NCI-H128 (cell line): Measurements from ENCODE around the gene GALP.
"Not testable (repeated sequence)": the region's sequence is repeated elsewhere in the genome, so short reads cannot be mapped to it uniquely, and the experiment has no call there.

Source experiments
- DNase-seq: peaks from one replicate; lab custom pipeline; 2025; ENCODE audit not compliant: unreplicated experiment; lab: John Stamatoyannopoulos, UW

Gene GALP

DNA sequence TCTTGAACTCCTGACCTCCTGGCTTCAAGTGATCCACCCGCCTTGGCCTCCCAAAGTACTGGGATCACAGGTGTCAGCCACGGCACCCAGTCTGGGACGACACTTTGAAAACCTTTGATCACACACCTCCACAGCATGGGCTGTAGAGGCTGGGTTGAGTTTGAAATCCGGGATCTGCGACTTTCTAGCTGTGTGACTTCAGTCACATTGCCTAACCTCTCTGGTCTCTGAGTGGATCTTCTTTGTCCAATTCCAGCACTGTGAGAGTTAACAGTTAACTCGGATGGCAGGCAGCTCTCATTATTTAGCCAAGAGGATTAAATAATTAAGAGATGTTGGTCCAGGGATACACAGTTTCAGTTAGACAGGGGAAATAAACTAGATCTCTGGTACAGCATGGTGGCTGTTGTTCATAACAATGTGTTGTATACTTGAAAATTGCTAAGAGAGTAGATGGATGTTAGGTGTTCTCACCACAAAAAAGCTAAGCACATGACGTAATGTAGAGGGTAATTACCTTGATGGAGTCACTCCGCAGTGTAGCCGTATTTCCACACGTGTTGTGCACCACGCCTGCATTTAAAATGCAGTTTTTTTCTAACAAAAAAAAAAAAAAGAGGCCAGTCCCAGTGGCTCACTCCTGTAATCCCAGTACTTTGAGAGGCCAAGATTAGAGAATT, 1.9 kb downstream of the GALP start:
- DNase-seq: no peak

DNA sequence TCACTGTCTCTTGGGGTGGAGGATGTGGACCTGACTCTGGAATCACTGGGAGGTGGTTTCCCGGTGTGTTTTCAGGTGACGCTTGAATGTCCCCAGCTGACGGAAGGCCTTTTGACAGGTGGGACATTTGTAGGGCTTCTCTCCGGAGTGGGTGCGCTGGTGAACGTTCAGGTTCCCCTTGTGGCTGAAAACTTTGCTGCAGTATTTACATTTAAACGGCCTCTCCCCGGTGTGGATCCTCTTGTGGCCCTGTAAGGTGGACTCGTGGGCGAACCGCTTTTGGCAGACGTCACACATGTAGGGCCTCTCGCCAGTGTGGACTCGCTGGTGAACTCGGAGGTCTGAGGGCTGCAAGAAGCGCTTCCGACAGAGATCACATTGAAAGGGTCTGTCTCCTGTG, 14.0 kb downstream of the GALP start:
- DNase-seq: no peak

DNA sequence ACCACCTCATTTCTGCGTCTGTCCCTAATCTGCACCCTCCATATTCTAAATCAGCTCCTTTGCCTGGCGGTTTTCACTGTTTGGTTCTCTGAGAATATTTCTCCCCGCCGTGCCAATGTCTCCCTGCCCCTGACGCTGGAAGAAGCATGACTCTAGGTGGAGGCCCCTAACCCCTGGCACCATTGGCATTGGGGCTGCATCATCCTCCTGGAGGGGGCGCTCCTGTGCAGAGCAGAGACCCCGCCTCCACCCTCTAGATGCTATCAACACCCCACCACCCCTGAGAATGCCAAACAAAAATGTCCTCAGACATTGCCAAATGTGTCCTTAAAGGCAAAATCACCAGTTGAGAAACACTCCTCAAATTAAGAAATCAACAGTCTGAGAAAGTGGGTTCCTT, 15.3 kb downstream of the GALP start:
- no peak for DNase-seq

DNA sequence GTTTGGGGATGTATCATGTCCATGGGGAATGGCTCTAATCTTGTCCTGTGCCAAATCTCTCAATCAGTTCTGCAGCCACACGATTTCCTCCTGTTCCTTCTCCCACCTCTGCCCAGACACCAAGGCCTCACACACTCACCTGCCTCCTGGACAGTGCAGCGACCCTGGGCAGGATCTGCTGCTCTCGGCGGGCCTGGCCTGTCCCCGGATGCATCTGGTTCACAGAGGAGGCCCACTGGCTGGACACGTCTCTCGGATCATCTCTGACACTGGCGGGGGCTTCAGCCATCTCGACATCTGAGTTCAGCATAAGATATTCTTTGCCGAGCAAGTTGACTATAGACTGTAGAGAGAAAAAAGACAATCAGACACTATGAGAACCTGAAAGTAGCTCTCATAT, 15.9 kb downstream of the GALP start:
- DNase-seq: no peak

DNA sequence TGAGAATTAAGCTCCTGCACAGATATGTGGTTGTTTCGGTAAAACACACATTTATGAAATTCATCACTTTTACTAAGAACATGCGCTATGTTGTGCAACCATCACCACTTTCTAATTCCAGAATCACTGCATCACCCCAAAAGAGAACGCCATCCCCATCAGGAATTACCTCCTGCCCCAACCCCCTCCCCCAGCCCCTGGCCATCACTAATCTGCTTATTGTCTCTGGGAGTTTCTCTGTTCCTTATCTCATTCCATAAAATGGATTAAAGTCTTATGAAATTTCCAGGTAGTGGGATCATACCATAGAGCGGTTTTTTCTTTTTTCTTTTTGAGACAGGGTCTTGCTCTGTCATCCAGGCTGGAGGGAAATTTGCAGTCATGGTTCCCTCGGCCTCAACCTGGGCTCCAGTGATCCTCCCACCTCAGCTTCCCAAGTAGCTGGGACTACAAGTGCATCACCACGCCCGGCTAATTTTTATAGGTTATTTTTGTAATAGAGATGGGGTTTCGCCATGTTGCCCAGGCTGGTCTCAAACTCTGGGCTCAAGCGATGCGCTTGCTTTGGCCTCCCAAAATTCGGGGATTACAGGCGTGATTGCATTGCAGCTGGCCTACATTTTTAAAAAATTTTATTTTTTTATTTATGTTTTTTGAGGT, 18.3 kb downstream of the GALP start:
- no peak for DNase-seq

DNA sequence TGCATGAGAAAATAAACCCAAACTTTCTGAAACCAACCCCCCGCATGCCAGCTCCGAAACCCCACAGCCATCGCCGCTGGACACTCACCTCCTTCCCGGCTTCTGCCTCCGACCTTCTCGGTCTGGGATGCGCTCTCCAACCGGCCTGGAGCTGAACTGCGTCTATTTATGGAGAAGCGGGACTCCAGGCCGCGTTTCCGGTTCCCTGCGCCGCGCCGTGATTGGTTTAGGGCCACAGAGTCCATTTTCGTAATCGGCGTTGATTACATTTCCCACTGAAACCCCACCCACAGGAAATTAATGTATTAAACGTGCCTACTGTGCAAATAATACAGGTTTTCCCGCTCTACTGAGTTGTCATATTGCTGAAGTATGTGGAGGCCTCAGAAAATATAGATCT, 21.8 kb downstream of the GALP start, which contains the start of gene ZSCAN5B:
Gene ZSCAN5B, minus strand, starts transcription at position 138 of the 400 bp plus-strand sequence. CDS start 4,731 bp downstream, outside the sequence.
- not testable (repeated sequence) for DNase-seq

DNA sequence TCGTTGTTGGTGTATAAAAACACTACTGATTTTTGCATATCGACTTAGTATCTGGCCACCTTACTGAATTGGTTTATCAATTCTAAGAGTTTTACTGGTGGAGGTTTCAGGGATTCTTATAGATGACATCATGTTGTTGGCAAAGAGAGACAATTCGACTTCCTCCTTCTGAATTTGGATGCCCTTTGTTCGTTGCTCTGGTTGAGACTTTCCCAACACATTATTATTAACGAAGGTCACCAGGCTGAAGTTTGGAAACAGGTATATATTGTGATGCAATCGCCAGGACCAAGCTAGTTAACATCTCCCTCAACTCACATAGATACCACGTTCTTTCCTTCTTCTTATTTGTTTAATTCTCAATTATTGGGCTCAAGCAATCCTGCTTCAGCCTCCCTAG, 23.9 kb downstream of the GALP start:
- DNase-seq: no peak

DNA sequence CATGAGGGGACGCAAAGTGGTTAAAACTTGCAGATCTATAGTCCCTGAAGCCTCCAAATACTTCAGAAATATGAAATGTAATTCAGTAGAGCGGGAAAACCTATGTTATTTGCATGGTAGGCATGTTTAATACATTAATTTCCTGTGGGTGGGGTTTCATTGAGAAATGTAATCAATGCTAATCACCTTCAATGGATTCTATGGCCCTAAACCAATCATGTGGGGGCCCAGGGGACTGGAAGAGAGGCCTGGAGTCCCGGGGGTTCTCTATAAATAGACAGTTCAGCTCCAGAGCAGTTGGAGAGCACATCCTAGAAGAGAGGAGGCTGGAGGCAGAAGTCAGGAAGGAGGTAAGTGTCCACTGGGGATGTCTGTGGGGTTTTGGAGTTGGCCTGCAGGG, 26.2 kb downstream of the GALP start, which contains the start of gene ZSCAN5C:
Gene ZSCAN5C, plus strand, starts transcription at position 301 of the 400 bp plus-strand sequence. CDS start 3,641 bp downstream, outside the sequence.
- no peak for DNase-seq

DNA sequence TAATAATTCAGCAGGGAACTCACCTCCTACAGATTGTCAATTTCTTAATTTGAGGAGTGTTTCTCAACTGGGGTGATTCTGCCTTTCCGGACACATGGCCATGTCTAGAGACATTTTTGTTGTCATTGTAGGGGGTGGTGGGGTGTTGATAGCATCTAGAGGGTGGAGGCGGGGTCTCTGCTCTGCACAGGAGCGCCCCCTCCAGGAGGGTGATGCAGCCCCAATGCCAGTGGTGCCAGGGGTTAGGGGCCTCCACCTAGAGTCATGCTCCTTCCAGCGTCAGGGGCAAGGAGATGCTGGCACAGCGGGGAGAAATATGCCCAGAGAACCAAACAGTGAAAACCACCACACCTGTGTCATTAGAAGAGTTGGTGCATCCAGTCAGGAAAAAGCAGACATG, 31.8 kb downstream of the GALP start:
- not testable (repeated sequence) for DNase-seq

DNA sequence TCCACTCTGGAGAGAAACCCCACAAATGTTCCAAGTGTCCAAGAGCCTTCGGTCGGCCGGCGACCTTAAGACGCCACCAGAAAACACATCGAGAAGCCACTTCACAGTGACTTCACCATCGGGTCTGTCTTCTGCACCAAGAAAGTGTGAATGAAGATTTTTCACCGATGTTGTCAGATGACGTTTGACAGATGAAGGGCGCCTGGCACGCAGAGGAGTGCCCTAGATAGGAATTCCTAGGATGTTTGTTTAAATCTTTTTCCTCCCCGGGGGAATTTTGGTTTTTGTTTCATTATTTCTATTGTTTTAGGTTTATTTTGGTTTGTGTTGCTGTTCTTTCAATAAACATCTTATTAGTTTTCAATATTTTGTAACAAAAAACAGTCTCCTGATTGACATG, 33.3 kb downstream of the GALP start:
- no peak for DNase-seq

DNA sequence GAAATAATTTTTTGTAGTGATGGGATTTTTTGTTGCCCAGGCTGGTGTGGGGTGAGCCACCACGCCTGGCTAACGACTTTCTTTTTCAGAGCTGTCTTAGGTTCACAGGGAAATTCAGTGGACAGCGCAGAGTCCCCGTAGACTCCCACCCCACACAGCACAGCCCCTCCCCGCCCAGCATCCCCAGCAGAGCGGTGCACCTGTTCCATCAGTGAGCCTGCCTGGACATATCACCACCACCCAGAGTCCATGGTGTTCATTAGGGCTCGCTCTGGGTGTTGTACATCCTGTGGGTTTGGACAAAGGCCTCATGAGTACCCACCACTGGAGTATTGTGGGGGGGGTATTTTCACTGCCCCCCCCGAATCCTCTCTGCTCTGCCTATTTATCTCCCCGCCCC, 34.2 kb downstream of the GALP start:
- not testable (repeated sequence) for DNase-seq

DNA sequence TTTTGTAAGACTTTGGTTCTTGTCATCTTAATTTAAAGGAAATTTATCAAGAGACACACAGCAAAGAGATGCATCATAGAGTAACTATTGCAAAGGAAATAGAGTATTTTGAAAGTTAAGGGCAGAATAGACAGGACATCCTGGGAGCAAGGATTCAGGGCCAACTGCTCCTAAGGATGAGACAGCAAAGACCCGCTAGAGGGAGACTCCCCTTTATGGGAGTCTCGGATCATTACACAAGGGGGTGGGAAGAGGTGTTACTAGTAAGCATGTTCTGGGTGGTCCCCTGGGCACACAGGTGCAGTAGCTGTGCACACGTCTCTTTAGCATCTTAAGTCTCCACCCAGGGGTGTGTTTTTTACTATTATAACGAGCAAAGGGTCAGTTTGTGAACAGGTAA, 35.9 kb downstream of the GALP start:
- no peak for DNase-seq

DNA sequence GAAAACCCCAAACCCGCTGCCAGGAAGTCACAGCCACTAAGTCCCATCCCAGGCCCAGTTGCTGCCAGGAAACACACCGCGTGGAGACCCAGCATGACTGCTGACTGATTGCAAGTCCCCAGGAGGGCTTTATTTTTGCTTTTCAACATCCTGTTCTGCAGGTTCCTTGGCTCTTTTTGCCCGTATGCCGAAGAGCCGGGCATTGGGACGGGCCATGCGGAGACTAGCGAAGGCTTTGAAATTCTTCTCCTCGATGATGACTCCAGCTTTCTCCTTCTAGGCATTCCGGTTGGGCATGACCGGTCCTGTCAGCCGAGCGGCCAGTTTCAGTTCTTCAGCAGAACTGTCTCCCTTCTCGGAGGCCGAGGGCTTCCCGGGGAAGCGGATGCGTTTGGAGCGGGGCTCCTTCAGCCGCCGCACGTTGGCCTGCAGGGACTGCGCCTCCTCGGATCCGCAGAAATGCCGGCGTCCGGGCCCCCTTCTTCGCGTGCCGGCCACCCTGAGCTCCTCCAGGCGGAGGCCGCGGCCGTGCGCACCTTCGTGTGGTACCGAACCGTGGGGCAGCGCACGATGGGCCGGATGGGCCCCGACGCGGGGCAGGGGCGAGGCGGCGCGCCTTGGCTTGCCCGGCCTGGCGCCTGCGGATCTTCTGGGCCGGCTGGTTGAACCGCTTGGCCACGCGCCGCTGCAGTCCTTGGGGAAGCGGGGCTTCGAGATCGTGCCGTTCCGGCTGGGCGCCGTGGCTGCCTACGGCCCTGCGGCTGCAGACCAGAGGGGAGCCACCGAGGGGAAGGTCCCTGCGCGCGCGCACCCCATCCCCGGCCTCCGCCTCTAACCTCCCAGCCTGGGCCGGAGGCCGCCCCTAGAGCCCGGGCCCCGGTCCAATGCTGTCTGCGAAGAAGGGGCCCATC, 41.5 kb downstream of the GALP start:
- DNase-seq: no peak

DNA sequence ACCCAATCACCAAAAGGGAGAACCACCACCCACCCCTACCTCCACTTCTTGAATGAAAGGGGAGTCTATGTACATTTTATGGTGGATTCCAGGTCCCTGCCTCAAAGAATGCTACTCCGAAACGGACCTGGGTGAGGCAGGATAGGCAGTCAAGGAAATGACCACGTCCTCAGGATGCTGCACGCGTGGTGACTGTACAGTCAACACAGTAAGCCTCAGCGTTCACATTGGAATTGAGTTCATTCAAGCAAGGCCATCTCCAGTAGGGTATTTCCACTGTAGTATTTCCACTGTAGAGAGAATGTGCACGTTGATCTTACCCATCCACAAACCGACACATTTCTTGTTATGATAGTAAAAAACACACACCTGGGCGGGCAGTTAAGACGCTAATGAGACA, 43.2 kb downstream of the GALP start:
- DNase-seq: no peak

DNA sequence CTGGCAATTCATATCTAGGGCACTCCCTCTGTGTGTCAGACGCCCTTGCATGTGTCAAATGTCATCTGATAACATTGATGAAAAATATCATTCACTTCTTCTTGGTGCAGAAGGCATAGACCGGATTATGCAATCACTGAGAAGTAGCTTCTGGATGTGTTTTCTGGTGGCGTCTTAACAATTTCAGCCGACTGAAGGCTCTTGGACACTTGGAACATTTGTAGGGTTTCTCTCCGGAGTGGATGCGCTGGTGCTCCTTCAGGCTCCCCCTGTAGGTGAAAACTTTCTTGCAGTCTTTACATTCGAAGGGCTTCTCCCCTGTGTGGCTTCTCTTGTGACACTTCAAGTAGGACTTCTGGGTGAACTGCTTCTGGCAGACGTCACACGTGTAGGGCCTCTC, 45.6 kb downstream of the GALP start:
- DNase-seq: not testable (repeated sequence)

DNA sequence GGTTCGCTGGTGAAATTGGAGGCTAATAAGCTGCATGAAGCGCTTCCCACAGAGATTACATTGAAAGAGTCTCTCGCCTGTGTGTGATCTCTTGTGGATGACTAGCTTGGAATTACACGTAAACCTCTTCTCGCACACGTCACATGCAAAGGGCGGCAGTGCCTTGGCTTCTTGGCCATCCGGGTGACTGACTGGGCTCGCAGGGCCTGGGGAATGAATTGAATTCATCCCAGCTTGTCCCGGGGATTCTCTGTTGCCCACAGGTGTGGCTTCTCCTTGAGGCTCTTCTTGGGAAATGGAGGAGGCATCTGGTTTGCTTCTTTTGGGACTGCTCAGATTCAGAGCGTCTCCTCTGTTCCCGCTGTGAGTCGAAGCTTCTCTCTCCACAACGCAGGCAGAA, 46.0 kb downstream of the GALP start:
- DNase-seq: no peak

DNA sequence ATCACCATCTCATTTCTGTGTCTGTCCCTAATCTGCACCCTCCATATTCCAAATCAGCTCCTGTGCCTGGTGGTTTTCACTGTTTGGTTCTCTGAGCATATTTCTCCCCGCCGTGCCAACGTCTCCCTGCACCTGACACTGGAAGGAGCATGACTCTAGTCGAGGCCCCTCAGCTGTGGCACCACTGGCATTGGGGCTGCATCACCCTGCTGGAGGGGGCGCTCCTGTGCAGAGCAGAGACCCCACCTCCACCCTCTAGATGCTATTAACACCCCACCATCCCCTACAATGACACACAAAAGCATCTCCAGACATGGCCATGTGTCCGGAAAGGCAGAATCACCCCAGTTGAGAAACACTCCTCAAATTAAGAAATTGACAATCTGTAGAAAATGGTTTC, 47.1 kb downstream of the GALP start:
- DNase-seq: no peak

DNA sequence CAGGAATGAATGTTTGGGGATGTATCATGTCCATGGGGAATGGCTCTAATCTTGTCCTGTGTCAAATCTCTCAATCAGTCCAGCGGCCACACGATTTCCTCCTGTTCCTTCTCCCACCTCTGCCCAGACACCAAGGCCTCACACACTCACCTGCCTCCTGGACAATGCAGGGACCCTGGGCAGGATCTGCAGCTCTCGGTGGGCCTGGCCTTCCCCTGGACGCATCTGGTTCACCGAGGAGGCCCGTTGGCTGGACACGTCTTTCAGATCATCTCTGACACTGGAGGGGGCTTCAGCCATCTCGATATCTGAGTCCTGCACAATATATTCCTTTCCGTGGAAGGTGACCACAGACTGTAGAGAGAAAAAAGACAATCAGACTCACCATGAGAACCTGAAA, 47.7 kb downstream of the GALP start:
- DNase-seq: no peak
